ENCODE measurements around the gene LRIG1. TPM values are rescaled to one million over a fixed set of nuclear protein-coding genes. Genes with fewer than 3 reads are reported as not detected.

The LRIG1 gene
- total RNA-seq, 6 experiments from 2014 or later: 15.8 to 23.2 (median 17.8) TPM

- Histone ChIP-seq H3K4me1 (peaks cover 0 to 28% (median 6%) of the 10 kb centered on the region in 4 donors), H3K36me3 (no peaks in the 10 kb centered on the region), H3K4me3 (no peak overlapping the region), H3K27me3 (no peaks in the 10 kb centered on the region), H3K9me3 (no peaks in the 10 kb centered on the region), H3K27ac (no peak overlapping the region)
- intact Hi-C loops (cut with DNase I): no loop called here
- DNase-seq: no peak
- WGBS (ENCODE audit: insufficient coverage, low coverage, low lambda C conversion rate, missing lambda C conversion rate): 65% methylated on average over 6 of the region's 6 CpGs
- ATAC-seq: no peak
- no peak for TF ChIP-seq CTCF (IDR thresholded peaks at IDR 0.05)
These were observed 1.5 kb upstream of the LRIG1 start for GRCh38 chr3:66502245-66502874.

- H3K4me1 ChIP-seq: peaks cover 0 to 35% (median 6%) of the 10 kb centered on the region in 4 donors
- no peaks in the 10 kb centered on the region for H3K36me3 ChIP-seq
- TF ChIP-seq POLR2A (IDR thresholded peaks at IDR 0.05) (no peak), CTCF (IDR thresholded peaks at IDR 0.05) (no peak)
- DNase-seq (peak in 2 of 3 donors; percentile 28 to 51), ATAC-seq (no peak)
- no peaks in the 10 kb centered on the region for H3K27me3 ChIP-seq
- 32% methylated on average over 20 of the region's 20 CpGs for WGBS (ENCODE audit: insufficient coverage, low coverage, low lambda C conversion rate, missing lambda C conversion rate)
- H3K27ac ChIP-seq: peak overlapping the region in 2 of 3 donors; percentile 1 to 49
- peak overlapping the region; percentile 40 to 50 (median 42) for H3K4me3 ChIP-seq
- H3K9me3 ChIP-seq: no peaks in the 10 kb centered on the region
- intact Hi-C loops (cut with DNase I): no loop called here
These were observed 842 bp upstream of the LRIG1 start for GRCh38 chr3:66501483-66502244.

GRCh38 chr3:66499881-66500575 is 794 bp downstream of the LRIG1 start:
- no peaks in the 10 kb centered on the region for H3K27me3 ChIP-seq
- H3K4me1 ChIP-seq: peaks cover 0 to 48% (median 7%) of the 10 kb centered on the region in 4 donors
- no peaks in the 10 kb centered on the region for H3K9me3 ChIP-seq
- H3K36me3 ChIP-seq: no peaks in the 10 kb centered on the region
- H3K4me3 ChIP-seq: peak overlapping the region; percentile 76 to 85 (median 80)
- 0% methylated on average over 27 of the region's 80 CpGs for WGBS (ENCODE audit: insufficient coverage, low coverage, low lambda C conversion rate, missing lambda C conversion rate)
- ATAC-seq (peak in 1 of 4 donors; percentile 3), DNase-seq (peak; percentile 47 to 67 (median 55))
- peak overlapping the region; percentile 64 to 94 (median 77) for H3K27ac ChIP-seq
- TF ChIP-seq CTCF (IDR thresholded peaks at IDR 0.05): no peak
- no peak for TF ChIP-seq POLR2A (IDR thresholded peaks at IDR 0.05)
- intact Hi-C loops (cut with DNase I): no loop called here

- H3K9me3 ChIP-seq: no peaks in the 10 kb centered on the region
- no peaks in the 10 kb centered on the region for H3K27me3 ChIP-seq
- peaks cover 0 to 40% (median 9%) of the 10 kb centered on the region in 4 donors for H3K4me1 ChIP-seq
- TF ChIP-seq POLR2A (IDR thresholded peaks at IDR 0.05): no peak
- TF ChIP-seq CTCF (IDR thresholded peaks at IDR 0.05): no peak
- H3K36me3 ChIP-seq: no peaks in the 10 kb centered on the region
- ATAC-seq: no peak
- intact Hi-C loops (cut with DNase I): no loop called here
- peak overlapping the region; percentile 76 to 85 (median 80) for H3K4me3 ChIP-seq
- peak overlapping the region; percentile 10 to 94 (median 64) for H3K27ac ChIP-seq
- 25% methylated on average over 9 of the region's 14 CpGs for WGBS (ENCODE audit: insufficient coverage, low coverage, low lambda C conversion rate, missing lambda C conversion rate)
- no peak for DNase-seq
These were observed 1.9 kb downstream of the LRIG1 start for GRCh38 chr3:66498687-66499621.
